NCI-H2081 treated with DMSO at 0.1 percent for 48 hours (cell line): ENCODE results near the gene MRFAP1.
"Not testable (repeated sequence)": the region's sequence is repeated elsewhere in the genome, so short reads cannot be mapped to it uniquely, and the experiment has no call there.

Source experiments
- DNase-seq: peaks from one replicate; lab custom pipeline; 2025; lab: John Stamatoyannopoulos, UW

MRFAP1 gene

DNA sequence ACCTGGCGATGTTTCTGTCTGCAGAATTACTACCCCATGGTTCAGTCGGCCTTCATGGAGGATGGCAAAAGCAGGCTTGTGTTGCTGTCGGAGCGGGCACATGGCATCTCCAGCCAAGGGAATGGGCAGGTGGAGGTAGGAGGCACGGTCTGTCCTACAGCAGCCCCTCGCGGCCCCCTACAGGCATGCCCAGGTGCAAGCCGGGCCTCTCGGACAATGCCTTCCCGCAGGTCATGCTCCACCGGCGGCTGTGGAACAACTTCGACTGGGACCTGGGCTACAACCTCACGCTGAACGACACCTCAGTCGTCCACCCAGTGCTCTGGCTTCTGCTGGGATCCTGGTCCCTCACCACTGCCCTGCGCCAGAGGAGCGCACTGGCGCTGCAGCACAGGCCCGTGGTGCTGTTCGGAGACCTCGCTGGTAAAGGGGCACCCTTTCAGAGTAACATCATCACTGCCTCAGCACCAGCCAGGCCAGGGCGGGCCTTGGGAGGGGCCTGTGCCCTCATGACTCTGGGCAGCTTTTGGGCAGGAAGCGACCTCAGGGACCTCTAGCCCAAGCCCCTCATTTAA lies 29.5 kb upstream of the MRFAP1 start:
- no peak for DNase-seq

DNA sequence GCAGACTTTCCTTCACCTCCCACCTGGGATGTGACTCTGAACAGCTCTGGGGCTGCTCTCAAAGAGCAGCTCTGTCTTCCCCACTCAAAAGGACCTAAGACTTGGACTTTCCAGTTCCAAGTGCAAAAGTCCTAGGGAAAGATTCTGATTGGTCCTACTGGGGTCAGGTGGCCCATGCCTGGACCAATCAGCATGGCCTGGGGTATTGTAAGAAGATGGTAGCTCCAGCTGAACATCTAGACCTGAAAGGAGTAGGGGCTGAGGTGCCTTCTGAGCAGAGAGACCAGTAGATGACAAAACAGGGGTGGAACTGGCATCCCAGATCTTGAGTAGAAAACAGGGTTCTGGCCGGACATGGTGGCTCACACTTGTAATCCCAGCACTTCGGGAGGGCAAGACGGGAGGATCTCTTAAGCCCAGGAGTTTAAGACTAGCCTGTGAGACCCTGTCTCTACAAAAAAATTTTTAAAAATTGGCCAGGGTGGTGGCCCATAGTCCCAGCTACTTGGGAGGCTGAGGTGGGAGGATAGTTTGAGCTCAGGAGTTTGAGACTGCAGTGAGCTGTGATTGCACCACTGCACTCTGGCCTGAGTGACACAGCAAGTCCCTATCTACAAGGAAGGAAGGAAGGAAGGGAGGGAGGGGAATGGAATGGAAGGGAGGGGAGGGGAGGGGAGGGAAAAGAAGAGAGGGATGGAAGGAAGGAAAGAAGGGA lies 27.4 kb upstream of the MRFAP1 start:
- DNase-seq, result no peak

DNA sequence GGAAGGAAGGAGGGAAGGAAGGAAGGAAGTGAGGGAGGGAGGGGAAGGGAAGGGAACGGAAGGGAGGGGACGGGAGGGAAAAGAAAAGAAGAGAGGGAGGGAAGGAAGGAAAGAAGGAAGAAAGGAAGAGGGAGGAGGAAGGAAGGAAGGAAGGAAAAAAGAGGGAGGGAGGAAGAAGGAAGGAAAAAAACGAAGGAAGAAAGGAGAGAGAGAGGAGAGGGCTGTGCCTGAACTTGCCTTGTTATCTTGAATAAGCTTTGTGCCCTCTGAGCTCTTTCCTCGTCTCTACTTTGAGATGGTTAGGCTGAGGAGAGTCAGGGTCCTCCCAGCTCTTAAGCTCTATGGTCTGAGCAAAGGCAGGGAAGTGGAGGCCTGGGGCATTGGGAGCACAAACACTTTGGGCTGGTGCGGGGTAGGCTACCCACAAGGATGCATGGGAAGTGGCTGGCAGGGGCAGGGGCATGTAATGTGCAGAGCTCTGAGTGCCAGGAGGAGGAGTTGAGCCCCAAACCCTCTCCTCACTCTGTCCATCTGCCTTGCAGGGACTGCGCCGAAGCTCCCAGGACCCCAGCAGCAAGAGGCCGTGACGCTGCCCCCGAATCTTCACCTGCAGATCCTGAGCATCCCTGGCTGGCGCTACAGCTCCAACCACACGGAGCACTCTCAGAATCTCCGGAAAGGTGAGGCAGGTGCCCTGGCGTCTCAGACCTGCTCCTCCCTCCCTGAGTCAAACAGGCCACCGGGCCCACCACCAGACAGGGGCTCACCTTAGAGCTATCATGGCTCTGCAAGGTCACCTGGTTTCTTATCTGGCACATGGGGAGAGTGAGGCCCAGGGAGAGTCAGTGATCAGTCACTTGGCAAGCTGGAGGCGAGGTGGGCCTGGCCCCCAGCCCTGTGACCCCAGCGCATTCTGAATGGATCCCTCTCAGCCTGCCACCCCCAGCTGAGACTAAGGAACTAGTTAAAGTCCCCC lies 26.5 kb upstream of the MRFAP1 start:
- no peak for DNase-seq

DNA sequence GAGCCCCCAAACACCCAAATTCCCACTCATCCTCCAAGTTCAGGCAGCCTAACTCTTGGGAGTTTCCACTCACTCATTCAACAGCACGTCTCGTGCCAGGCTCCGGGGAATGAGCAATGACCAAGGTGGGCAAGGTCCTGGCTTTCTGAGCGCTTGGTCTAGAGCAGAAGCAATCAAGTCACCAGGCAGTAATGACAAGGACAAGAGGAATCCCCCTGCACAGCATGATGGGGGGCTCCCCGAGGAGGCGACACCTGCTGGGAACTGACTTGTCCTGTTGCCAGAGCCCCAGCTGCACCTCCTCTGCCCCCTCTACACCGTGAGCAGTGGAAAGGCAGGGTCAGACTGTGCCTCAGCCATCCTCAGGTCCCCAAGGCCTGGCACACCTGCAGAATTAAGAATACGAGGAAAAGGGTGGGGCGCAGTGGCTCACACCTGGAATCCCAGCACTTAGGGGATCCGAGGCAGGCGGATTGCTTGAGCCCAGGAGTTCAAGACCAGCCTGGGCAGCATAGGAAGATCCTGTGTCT lies 25.7 kb upstream of the MRFAP1 start:
- no peak for DNase-seq

DNA sequence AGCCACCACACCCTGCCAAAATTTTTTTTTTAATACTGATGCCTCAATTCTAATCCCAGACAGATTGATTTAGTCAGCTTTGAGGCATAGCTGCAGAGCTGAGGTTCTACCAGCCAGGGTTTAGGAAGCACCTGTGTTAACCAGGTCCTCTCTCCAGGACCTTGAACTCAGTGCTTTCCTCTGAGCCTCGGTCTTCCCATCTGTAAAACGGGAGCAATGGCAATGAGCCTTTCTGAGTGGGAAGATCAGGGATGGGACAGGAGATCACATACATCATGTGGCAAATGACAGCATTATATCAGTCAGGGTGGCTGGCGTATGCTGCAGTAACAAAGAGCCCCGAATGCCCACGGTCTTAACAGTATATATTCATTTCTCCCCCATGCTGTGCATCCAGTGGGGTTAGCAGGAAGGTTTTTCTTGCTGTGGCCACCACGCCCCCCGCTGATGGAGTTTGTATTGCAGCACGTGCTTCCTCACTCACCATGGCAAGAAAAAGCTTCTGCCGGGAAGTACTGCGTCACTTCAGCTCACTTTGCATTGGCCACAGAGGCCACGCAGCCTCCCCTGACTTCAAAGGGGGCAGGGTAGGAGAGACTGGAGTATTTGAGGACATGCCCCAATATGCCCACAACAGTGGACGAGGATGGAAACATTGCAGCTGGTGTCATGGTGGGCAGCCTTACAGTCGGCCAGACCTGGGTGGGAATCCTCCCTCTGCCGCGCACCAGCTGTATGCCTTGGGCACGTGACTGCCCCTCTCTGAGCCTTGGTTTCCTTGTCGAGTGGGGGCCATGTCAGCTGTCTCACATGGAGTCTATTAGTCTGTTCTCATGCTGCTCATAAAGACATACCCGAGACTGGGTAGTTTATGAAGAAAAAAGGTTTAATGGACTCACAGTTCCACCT lies 24.1 kb upstream of the MRFAP1 start:
- no peak for DNase-seq

DNA sequence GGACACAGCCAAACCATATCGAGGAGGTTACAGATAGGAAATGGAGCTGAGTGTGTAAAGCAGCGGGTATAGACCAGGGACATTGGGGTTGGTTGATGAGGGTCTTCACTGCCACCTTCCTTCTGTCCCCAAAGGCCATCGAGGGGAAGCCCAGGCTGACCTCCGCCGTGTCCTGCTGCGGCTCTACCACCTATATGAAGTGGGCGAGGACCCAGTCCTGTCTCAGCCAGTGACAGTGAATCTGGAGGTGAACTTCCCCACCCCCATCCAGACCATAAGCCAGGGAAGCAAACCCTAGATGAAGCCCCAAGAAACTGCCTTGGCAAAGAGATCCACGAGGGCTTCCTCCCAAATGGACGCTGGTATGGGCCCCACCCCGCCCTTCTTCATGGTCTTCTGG lies 23.2 kb upstream of the MRFAP1 start:
- no peak for DNase-seq

DNA sequence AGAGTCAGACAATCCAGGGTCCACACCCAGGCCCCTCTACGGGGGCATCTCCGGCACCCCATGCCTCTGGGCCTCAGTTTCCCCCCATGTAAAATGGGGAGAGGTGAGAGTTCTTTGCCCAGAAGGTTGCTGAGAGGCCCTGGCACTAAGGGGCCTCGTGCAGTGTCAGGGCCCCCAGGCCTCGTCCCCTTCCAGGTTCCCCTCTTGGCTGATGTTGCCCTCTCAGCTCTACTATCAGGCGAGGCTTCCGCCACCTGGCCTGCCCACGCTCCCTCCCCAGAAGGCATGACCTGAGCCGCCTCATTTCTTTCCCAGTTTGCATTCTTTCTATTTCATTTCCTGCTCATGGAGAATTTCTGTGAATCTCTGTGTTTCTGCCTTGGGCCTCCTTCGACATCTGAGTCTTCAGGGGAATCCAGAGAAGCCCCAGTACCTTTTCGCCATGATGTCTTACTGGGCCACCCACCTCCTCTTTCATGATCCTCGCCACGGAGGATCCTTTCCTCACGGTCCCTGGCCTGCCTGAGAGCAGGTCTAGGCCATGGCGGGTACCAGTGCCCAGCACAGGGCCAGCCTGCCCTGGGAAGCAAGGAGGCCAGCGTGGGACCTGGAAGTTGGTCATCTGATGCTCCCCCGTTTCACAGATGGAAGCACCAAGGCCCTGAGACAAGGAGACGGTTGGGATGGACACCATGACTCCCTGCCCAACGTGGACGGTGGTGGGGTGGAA lies 21.9 kb upstream of the MRFAP1 start:
- no peak for DNase-seq

DNA sequence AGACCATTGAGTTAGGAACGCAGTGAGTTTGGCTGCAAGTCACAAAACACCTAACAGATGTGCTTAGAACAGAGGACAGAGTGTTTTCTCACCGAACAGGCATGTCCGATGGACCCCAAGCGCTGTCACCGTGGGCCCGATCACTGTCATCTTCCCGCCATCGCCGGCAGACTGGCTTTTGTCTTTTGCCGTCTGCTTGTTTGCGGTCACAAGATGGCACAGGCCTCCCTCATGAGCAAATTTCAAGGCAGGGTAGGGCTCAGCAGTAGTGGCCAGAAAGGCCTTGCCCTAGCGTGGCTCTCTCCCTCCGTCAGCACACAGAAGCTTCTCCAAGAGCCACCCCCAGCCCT lies 21.4 kb upstream of the MRFAP1 start:
- DNase-seq, result no peak

DNA sequence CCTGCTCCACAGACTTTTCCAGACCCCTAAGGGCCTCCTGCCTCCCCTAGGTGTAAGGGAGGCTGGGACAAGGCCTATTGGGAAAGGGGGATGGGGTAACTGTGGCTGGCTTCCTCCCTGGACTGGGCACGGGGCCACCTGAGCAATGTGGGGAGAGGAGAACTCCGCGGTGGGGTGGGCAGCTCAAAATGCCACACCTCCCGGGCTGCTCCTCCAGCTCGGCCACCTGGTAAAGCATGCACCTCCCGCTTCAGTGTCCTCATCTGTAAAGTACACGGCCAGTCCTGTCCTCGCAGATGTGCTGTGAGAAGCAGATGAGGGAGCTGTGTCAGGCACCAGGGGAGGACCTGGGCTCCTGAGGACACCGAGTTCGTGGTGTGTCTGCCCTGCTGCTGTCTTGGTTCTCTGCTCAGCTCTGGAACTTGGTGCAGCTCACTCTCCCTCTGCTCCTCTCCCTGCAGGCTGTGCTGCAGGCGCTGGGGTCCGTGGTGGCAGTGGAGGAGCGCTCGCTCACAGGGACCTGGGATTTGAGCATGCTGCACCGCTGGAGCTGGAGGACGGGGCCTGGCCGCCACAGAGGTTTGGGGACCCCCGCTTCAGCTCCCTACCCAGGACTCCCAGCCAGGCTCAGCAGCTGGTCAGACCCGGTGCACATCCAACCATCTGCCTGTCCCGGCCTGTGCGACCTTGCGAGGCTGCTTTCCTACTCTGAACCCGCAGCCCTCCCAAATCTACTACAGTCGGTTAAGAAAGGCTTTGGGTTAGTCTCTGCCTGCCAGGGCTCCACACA lies 20.8 kb upstream of the MRFAP1 start:
- no peak for DNase-seq

DNA sequence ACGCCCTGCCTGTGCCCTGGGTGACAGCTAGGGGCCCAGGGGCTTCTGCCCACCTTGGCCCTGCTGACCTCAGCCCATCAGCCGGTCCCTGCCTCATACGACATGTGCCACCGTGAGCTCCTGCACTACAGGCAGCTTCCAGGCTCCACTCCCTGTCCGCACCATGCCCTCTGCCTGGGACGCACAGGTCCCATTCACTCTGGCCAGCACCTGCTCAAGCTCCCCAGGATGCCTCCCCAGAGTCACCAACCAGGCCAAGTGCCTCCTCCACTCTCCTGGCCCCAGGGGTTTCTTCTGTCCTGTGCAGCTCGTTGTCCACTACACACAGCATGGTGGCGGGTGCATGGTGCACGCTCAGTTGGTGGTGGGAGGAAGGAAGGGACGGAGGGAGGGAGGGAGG lies 20.2 kb upstream of the MRFAP1 start:
- DNase-seq, result no peak

DNA sequence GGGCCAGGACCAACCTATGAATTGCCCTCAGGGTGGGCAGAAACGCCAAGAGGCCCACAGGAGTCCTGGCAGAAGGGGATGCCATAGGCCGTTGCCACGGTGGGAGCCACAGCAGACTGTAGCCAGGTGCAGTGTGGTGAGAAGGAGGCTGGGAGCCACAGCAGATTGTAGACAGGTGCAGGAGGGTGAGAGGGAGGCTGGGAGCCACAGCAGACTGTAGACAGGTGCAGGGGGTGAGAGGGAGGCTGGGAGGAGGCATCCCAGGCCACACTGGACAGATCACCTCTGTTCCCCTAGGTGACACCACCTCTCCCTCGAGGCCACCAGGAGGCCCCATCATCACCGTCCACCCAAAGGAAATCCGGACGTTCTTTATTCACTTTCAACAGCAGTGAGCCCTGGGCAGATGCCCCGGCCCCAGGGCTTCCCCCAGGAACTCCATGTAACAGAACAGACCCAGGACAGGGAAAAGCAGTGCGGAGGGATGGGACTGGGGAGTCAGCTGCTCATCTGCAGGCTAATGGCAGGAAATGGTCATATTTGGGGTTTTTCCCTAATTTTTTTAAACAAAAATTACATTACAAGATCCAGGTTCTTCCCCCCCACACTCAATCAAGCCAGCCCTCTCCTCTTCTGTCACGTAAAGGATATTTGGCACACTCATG lies 19.5 kb upstream of the MRFAP1 start:
- no peak for DNase-seq

DNA sequence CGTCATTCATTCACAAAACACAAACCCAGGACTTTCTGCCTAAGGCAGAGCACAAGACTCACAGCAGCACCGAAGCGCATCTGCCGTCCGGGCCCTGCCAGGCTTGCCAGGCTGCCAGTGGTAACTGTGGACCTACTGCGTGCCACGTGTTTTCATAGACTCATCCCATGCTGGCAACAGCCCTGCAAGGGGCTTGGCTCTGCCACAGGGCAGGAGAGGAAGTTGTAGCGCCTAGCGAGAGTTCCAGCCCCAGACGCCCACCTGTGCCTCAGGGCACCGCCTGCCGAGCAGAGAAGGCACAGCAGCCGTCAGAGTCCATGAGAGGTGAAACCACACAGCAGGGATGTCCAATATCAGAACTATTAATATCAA lies 18.9 kb upstream of the MRFAP1 start:
- no peak for DNase-seq

DNA sequence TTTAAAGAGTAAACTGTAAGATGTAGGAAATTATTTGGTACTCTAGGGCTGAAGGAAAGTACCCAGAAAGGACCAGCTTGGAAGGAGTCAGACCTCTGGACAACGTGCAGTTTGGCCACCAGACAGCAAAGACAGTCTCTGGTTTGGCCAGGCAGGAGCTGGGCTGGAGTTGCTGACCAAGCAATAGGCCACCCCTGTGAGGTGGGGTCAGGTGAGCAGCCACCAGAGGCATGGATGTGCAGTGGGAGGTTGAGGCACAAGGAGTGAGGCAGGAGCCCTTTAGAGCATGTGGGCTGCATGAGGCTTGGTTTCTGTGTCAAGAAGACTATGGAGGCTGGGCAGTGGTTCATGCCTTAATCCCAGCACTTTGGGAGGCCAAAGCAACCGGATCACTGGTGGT lies 17.7 kb upstream of the MRFAP1 start:
- DNase-seq, result no peak

DNA sequence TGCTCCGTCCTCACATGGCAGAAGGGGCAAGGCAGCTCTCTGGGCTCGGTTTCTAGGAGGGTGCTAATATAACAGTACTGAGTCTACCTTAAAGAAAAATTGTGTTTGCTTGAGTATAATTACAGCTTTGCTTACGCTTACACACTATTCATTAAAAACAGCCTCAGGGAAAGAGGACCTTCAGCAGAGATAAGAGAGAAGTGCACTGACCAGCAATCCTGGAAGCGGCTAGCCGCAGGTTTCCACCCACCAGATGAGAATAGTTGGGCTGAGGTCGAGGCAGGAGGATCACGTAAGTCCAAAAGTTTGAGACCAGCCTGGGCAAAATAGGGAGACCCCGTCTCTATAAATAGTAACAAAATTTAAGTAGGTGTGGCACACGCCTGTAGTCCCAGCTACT lies 15.2 kb upstream of the MRFAP1 start:
- DNase-seq, result no peak

DNA sequence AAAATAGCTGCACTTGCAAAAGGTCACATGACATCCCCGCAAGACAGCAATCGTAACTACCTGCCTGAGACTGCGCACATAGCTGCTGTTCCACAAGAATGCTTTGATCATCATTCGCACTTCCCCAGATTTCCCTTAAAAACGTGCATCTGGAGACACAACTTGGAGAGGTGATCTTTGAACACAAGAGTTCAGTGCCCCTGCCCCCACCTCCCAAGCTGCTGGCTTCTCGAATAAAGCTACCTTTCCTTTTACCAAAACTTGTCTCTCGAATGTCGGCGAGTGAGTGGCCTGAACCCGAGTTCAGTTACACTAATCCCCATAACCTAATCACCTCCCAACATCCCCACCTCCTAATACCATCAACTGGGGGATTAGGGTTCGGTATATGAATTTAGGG lies 14.4 kb upstream of the MRFAP1 start:
- no peak for DNase-seq

DNA sequence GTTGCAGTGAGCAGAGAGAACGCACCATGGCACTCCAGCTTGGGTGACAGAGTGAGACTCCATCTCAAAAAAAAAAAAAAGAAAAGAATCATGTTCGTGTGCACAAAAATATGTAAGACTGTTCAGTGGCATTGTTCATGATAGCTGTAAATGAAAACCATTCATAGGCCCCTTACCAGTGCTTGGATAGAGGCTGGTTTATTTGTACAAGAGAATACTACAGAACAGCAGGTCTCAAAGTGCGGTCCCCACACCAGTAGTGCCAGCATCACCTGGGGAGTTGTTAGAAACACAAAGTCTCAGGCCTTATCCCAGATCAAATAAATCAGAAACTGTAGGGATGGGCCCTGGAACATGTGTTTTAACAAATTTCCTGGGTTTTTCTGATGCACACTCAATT lies 12.7 kb upstream of the MRFAP1 start:
- no peak for DNase-seq

DNA sequence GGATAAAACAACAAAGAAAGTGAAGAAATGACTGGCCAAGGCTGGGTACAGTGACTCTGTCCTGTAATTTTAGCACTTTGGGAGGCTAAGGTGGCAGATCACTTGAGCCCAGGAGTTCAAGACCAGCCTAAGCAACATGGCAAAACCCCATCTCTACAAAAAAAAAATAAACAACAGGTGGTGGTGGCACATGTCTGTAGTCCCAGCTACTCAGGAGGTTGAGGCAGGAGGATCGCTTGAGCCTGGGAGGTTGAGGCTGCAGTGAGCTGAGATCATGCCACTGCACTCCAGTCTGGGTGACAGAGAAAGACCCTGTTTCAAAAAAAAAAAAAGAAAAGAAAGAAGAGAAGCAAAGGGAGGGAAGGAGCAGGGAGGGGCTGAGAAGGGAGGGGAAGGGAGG lies 12.0 kb upstream of the MRFAP1 start:
- DNase-seq, result not testable (repeated sequence)

DNA sequence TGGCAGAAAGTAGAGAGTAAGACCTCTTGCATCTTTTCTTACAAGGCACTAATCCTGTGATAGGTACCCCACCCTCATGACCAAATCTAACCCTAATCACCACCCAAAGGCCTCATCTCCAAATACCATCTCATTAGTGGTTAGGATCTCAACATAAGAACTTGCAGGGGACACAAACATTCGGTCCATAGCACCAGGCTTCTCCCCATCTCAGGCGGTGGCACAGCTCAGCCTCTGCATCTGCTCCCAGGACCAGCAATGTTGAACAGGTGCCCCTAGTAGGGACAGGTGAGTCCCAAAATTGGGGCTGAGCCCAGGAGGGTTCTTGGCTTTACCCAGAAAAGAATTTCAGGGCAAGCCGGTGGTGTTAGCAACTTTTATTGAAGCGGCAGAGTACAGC lies 8.4 kb upstream of the MRFAP1 start:
- DNase-seq, result no peak

DNA sequence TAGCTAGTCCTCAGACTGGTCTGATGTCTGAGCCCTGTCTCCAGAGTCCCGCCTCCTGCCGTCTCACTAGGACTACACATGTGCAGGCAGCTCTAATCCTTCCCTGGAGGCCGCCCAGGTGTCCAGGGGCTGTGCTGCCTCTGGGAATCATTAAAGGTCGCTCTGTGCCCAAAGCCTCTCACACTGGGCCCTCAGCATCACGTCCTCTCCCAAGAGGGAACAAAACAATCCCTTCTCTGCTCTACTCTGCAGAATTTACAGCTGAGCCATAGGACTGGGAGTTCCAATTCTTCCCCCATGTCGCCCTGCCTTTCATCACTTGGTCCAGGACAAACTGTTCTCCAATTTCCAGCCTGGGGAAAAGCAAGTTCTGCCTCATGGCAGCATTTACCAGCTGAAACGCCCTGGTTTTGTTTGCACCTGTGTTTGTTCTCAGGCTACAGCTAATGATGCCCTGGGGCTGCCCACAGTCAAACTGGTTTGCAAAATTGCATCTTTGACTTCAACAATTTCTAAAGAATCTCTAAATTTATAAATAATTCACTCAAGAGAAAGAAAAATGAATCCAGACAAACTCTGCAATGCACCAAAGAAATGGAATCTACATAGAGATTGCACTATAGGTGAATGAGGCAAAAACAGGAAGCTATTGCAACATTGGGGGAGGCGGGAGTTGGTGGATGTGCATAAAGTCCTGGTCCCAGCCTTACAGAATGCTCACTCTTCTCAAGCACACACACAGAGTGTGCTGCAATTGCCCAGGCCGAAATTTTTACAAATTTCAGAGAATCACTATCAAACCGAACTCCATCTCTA lies 7.2 kb upstream of the MRFAP1 start:
- peak; percentile 85 for DNase-seq
